HG03354 (cell line): ENCODE results near the gene ABTB2.
A peak's percentile ranks its signal among the peaks of the same experiment; 100 is the strongest.

Experiments used
- ATAC-seq: cut with Tn5 transposase; IDR thresholded peaks from one replicate; pipeline ENCODE4 v1.9.1; 2021; ENCODE audit warnings: mild to moderate bottlenecking; ENCODE audit not compliant: unreplicated experiment, poor library complexity, severe bottlenecking

ABTB2 gene

DNA sequence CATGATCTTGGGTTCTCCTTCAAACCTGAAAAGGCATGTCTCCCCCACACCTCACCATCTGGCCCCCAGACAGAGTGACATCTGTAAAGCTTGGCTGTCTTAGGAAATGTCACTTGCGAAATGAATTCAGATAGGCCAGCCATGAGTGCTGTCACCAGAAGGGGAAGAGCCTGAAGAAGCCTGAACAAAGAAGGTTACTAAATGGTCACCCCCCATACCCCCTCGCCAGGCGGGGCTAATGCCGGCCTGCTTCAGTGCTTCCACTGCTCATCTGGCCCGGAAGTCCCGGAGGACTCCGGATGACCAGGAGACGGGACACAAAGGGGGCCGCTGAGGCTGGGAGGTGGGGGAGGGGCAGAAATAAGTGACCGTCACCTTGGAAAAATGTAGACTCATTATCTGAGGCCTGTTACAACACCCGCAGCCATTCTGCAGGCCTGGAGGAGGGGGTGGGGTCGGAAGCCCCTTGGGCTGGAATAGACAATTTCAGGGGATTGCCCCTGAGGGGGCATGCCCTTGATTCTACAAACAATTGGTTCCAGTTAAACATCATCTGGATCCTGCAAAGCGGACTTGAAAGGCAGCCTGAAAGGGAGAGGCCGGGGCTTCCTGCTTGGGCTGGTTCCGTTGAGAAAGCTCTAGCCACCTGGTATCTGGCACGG lies 209.2 kb downstream of the ABTB2 start:
- ATAC-seq: no peak

DNA sequence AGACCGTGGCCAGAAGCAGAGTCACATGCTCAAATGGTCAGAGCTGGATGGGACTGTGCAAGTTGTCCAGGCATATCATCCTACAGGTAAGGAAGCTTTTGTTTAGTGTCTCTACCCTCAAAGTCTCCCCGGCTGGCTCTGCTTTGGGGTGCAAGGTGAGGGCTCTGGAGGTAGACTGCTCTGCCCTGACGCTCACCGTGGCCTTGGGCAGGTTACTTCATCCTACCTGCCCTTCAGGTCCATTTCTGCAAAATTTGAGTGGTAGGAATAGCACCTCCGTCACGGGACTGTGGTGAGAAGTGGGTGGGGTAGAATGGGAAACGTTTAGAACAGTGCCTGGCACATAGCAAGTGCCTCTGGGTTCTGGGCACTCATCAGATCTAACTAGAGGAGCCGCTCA lies 210.2 kb downstream of the ABTB2 start:
- ATAC-seq: no peak

DNA sequence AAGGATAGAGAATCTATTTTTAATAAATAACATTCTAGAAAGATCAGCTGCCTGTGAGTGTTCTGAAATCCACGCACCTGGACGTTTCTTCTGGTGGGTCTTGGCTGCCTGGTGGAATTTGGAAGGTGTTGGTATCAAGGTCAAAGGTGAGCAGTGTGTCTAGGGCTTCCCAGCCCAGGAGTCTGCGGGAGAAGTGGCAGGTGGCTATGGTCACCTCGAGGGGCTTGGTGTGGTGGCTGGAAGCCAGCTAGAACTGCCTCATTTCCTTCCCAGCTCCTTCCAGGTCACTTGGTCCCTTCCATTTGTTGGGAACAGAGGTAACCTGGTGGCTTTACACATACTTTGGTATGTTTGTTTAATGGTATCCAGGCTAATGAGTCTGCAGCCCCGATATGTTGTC lies 210.9 kb downstream of the ABTB2 start:
- ATAC-seq: no peak

DNA sequence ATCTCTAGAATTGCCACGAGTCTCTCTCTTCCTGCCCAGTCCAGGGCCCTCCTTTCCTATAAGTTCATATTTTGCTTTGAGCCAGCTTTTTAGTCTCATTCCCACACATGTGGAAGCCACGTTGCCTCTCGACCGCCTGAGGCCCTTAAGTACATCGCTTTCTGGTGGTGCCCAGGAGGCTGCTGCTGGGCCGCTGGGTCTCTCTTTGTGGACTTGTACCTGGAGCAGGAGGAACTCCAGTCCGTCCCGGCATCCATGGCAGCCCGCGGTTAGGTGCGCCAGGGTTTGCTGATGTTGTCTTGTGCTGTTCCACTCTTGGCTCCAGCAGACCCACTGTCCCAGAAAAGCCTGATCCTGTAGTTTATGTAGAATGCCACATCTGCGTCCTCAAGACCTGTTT lies 211.4 kb downstream of the ABTB2 start:
- ATAC-seq: no peak

DNA sequence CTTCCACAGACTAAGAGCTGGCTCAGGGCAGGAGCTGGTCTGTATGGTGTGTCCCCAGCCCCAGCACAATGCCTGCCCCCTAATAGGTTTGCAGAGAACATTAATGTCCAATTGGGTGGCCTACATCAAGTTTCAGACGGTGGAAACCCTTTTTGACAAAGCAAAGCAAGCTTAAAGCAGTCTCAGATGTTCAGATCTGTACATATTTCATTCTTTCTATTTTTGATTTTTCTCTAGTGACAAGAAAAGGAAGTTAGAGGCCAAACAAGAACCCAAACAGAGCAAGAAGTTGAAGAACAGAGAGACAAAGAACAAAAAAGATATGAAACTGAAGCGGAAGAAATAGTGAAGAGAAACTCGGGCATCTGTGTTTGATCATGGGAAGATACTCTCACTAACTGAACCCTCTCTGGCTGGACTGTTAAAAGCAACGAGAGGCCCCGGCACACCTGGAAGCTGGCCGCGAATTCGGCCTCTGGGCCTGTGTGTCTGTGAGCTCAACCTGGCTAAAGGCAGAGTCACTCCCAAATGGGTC lies 211.9 kb downstream of the ABTB2 start:
- ATAC-seq: peak; percentile 54

DNA sequence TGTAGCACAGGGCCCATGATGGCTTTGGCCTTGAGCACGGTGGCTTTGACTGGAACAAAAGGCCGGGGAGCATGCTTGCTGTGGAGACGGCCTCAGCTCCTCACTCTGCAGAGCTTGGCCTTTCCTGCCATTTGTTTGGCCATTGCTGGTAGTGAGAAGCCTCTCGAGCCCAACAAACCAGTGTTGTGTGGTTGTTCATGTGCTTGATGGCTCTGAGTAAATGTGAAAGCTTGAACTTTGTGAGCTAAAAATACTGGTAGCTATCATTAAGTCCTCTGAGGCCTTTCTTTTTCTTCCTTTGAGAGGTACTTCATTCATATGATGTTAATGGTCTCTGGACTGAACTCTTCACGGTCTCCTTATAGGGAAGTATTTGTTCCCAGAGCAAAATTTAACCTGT lies 212.7 kb downstream of the ABTB2 start:
- ATAC-seq: peak; percentile 47

DNA sequence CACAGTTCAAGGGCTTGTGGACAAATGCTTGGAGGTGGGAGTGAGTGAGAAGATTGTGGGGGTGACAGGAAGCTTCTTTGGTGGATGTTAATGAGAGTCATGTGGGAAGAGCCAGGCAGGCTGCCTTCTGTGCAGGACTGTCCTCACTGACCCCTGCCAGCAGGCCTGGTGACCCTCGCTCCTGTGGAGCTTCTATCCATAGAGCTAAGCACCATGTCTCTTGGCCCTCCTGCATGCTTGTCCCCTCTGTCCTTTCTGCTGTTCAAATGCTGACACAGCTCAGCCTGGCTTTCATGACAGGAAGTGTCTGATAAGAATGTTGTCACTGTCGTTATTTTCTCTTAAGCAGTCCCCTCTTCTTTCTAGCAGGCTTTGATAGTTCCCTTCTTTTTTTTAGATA lies 214.8 kb downstream of the ABTB2 start:
- no peak for ATAC-seq

DNA sequence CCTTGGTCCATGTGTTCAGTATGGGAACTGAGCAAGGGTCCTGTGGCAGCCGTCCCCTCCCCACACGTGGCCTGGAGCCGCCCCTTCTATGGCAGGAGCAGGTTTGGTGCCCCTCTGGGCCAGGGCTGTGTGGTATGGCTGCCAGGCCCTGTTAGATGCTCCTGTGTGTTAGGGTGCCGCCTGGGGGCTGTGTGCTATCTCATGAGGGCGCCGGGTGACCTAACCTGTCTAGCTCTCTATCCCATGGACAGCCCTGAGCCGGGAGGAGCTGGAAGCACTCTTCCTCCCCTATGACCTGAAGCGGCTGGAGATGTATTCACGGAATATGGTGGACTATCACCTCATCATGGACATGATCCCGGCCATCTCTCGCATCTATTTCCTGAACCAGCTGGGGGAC lies 217.7 kb downstream of the ABTB2 start:
- ATAC-seq: no peak

DNA sequence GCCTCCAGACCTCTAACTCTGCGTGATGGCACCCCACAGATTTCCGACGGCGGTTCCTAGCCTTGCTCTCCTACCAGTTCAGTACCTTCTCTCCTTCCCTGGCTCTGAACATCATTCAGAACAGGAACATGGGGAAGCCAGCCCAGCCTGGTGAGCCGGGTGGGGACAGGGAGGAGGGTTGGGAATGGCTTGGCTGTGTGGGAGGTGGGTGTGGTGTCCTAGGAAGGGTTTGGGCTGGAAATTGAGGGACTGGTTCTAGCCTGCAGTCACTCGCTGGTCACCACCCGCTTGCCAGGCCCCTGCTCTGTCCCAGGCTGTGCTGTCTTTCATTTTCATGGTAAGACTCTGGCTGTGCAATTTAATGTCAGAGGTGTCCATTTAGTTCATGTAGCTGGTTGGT lies 218.5 kb downstream of the ABTB2 start:
- no peak for ATAC-seq

DNA sequence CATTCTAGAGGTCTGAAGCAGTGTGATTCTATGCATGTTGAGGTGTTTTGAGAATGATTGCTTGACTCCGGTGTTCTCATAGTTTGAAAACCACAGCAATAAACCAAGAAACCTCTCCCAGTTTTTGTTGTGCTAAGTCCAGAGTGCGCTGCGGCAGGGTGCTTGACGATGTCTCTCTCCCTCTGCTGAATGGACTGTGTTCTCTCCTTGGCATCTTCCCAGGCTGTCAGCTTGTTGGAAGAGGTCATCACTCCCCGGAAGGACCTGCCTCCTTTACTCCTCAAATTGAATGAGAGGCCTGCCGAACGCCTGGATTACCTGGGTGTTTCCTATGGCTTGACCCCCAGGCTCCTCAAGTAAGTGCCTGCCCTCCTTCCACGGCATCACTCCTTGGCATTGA lies 221.4 kb downstream of the ABTB2 start:
- ATAC-seq: no peak

DNA sequence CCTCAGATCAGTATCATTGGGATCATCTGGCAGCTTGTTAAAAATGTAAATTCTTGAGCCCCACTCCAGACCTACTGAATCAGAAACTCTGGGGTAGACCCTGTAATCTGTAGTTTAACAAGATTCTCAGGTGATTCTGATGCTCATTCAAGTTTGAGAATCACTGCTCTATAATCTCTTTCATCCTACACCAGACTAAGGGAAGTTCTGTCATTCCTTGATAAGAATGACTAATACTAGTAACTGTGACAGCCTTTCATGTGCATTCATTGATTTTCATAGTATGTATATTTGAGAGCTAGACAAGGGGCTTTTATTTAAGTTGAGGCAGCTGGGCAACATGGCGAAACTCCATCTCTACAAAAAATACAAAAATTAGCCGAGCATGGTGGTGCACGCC lies 222.4 kb downstream of the ABTB2 start:
- no peak for ATAC-seq

DNA sequence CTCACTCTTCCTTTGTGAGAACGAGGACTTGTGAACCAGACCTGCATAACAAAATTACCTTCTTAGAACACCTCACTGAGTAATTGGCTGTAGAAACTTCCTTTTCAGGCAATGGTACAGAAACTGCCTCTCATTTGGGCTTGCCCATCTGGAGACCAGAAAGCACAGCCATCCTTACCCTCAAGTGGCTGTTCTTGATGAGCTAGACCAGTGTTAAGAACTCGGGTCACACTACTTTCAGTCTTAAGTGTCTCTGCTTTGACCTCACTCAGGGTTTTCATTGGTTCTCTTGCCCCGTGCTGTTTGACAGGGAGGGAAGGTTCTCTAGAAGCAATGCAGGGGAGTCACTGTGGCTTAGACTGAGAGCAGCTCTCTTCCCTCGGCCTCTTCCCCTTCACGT lies 223.0 kb downstream of the ABTB2 start:
- ATAC-seq: no peak

DNA sequence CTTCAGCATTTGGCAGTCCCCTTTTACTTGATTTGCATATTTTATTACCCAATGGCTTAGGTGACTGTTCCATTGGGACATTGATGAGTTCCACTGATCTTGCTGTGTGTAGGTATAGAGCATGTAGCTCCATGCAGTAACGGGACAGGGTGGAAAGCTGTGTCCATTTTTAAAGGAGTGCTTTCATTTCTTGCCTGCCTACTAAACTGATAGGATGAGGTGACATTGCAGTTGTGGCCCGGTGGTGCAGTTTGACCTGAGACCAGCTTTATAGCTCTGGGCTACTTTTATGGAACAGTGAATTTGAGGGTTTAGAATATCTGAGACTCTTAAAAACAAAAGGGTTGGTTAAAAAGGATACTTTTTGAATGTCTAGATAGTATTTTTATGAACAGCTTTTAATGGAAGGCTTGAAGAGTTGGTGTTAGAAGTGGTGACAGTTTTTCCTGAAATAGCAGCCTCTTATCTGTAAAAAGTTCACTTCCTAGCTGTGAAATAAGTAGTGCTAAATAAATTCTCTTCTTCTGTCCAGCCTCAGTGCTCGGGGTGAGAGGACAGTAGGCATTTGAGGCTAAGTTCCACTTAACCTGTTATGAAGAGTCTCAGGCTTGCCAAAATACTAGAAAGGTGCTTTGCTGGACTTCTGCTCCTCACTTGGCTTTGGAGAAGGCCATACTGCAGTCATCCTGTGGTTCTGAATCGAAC lies 225.4 kb downstream of the ABTB2 start:
- ATAC-seq: no peak

DNA sequence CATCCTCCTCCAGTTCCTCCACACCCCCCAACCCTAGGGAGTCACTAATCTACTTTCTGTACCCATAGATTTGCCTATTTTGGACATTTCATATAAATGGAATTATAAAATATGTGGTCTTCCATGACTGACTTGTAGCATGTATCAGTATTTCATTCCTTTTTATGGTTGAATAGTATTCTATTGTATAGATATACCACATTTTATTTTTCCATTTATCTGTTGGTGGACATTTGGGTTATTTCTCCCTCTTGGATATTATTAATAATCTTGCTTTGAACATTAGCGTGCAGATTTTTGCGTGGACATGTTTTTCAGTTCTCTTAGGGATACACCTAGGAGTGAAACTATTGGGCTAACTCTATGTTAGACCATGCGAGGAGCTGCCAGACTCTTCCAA lies 229.0 kb downstream of the ABTB2 start:
- ATAC-seq: no peak

DNA sequence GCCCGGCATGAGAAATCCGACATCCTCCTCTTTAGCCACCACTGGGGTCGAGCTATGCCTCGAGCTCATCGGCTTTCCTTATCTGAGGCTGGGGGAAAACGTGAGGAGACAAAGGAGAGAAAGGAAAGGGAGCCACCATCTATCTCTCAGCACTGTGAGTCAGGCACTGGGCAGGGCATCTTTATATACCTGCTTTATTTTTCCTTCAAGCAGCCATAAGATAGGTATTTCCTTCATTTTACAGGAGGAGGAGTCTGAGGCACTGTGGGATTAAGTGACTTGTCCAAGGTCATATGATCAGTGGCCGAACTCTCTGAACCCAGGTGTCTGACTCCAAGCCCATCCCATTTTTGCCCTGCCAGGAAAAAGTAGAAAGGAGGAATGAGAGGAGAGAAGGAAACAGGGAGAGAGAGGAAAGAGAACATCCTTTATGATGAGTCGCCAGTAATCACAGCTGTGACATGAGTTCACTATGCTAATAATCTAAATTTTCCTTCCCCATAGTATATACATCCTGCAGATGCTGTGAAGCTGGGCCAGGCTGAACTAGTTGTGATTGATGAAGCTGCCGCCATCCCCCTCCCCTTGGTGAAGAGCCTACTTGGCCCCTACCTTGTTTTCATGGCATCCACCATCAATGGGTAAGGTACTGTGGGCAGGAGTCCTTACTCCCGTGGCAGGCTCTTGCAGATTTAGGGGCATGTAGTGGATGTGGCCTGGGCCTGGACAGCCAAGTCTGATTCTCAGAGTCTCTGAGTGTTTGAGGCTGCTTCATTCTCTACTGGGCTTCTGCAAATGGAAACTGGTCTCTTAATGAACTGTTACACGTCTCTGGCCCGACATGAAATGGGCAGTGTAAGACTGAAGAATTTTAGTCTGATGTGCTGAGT lies 230.6 kb downstream of the ABTB2 start:
- ATAC-seq: no peak

DNA sequence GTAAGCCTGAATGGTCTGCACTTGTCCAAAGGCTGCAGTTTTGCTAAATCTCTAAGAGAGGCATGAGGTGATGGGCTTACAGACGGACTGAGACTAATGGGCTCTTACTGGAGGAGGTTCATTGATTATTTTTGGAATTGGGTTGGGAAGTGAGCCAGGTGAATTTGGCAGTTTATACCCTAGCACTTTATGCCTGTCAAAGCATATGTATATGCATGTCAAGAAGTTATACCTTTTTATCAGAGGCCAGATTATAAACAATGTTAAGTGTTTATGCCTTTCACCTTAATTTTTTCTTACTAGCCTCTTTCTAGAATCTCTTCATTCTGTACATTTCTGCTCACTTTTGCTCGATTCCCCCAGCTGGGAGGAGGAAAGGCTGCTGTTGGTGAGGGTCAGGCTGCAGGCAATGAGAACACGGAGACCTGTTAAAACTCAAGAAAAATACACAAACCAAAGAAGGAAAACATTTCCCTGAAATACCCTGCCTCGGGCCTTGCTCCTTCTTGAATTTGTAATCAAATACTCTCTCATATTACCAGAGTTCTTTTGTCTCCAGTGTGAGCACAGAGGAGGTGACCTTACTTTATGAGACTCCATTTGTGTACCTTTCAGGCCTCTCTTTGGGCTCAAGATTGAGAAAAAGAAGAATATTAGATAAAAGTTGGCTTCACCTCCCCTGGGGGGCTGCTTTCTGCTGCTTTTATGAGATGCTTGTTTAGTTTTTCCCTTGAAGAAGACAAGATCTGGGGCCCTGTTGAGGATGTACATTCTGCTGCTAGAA lies 232.7 kb downstream of the ABTB2 start:
- no peak for ATAC-seq

DNA sequence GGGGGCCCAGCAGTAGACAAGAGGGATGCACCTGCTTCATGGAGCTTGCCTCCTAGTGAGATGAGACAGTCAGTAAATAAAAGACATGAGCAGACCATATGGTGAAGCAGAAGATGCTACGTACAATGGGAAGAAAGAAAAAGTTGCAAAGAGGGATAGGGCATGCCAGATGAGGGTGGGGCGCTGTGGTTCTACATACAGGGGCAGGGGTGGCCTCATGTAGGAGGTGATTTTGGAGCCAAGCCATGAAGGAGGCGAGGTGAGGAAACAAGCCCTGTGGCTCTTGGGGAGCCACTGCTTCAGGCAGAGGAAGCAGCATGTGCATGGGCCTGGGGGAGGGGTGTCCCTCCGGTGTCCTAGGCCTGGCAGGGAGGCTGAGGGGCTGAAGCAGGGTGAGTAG lies 237.2 kb downstream of the ABTB2 start:
- ATAC-seq: no peak

DNA sequence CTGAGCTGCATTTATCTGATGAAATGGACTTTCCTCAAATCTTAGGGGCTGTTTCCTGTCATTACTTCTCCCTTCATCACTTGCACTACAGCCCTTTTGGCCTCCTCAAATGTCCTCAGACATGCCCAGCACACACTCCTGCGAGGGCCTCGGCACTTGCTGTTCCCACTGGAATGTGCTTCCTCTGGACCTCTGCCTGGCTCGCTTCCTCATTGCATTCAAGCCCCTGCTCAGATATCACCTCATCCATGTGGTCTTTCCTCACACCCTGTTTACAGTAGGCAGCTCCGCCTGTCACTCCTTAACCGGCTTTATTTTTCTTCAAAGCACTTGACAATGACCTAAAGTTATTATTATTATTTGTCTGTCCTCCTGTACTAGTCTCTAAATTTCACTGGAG lies 243.3 kb downstream of the ABTB2 start:
- no peak for ATAC-seq

DNA sequence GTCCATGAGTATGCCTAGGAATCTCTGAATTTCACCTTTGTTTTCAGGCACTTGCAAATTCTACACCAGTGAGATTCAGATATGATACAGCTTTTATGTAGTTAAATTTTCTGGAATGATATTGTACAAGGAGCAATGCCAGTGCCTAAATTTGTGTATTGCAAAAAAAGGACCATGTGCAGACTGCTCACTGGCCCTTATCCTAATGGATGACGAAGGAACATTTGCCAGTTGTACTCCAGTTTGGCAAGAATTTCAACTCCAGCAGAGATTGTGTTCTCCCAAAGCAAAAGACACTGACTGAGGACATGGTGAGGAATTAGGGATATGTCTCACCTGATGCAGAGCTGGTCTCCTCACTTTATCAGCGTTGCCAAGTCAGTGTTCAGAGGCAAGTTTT lies 243.8 kb downstream of the ABTB2 start:
- no peak for ATAC-seq

DNA sequence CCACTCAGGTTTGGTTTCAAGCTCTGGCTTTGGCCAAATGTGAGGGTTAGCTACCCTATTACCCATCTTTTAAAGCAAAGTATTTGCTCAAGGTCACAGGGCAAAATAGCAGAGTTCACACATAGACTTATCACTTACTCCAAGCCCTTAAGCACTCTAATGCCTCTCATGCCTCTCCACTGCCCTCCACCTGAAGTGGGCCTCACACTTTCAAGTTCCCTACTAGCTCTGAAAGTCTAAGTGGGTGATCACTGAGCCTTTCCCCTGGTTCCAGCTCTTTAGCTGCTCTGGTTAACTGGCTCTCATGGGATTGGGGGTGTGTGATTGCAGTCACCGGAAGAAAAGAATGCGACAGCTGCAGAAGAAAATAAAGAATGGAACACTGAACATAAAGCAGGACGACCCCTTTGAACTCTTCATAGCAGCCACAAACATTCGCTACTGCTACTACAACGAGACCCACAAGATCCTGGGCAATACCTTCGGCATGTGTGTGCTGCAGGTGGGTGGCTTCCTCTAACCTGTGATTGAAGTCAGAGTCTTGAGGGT lies 246.0 kb downstream of the ABTB2 start:
- no peak for ATAC-seq
